ENCODE measurements around the gene LSS. TPM values are rescaled to one million over a fixed set of nuclear protein-coding genes. Genes with fewer than 3 reads are reported as not detected.

The LSS gene
- polyA plus RNA-seq, 1 donor from 2014 or later, result 101 TPM

DNA sequence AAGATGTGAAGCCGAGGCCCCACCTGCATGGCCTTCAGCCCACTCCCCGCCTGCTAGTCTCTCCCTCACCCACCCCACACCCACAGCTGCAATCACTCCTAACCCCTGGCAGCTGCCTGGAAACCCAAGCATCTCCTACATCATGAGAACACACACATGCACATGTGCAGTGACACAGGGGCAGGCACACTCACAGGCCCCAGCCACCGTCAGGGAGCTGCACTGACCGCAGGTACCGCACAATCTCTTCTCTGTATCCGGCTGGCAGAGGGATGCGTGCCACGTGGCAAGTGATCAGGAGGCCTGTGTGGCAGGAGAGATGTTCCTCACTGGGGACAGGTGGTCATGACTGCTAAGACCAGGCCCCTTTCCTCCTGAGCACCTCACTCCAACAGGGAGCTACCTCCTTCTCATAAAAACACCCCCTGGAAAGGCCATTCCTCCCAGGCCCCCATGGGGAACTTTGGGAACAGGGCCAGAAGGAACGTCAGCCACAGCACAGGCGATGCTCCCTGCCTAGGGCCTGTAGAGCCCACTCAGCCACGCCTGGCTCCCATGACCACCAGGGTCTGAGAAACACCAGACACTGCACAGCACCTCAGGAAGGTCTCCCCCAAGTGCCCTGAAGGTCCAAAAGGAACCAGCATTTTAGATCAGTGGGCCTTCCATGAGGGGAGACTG, 6.0 kb downstream of the LSS start:
- H4K20me1 ChIP-seq (ENCODE audit: insufficient read depth), result no peaks in the 10 kb centered on the region
- H3K27me3 ChIP-seq (ENCODE audit: insufficient read depth, low read depth, low read length), result no peaks in the 10 kb centered on the region
- no peak overlapping the region for H3K27ac ChIP-seq (ENCODE audit: low read length)
- no peak for TF ChIP-seq SMC3 (conservative IDR thresholded peaks at IDR 0.05; ENCODE audit: poor library complexity)
- TF ChIP-seq, protein P1, sequence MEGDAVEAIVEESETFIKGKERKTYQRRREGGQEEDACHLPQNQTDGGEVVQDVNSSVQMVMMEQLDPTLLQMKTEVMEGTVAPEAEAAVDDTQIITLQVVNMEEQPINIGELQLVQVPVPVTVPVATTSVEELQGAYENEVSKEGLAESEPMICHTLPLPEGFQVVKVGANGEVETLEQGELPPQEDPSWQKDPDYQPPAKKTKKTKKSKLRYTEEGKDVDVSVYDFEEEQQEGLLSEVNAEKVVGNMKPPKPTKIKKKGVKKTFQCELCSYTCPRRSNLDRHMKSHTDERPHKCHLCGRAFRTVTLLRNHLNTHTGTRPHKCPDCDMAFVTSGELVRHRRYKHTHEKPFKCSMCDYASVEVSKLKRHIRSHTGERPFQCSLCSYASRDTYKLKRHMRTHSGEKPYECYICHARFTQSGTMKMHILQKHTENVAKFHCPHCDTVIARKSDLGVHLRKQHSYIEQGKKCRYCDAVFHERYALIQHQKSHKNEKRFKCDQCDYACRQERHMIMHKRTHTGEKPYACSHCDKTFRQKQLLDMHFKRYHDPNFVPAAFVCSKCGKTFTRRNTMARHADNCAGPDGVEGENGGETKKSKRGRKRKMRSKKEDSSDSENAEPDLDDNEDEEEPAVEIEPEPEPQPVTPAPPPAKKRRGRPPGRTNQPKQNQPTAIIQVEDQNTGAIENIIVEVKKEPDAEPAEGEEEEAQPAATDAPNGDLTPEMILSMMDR (IDR thresholded peaks at IDR 0.05; ENCODE audit: poor library complexity, severe bottlenecking), result no peak
- TF ChIP-seq TAF1 (IDR thresholded peaks at IDR 0.05; ENCODE audit: low read depth), result no peak
- TF ChIP-seq EP300 (conservative IDR thresholded peaks at IDR 0.05; ENCODE audit: poor library complexity, severe bottlenecking), result no peak
- no peak for TF ChIP-seq RAD21 (conservative IDR thresholded peaks at IDR 0.05)
- TF ChIP-seq POLR2AphosphoS5 (IDR thresholded peaks at IDR 0.05), result no peak
- no peaks in the 10 kb centered on the region for H3F3A ChIP-seq (ENCODE audit: insufficient read depth, low read length, poor library complexity, severe bottlenecking)
- H3K9me2 ChIP-seq (ENCODE audit: insufficient read depth, low read length), result no peaks in the 10 kb centered on the region
- no peak overlapping the region for H2AFZ ChIP-seq (ENCODE audit: low read depth, low read length)
- no peak overlapping the region for H3K4me2 ChIP-seq (ENCODE audit: low read length)
- H3K9ac ChIP-seq (ENCODE audit: low read length), result no peak overlapping the region
- peaks cover 40% of the 10 kb centered on the region for H3K79me2 ChIP-seq (replicated peaks; ENCODE audit: insufficient read depth, low read length)
- no peaks in the 10 kb centered on the region for H3K9me3 ChIP-seq (ENCODE audit: low read length)
- H3K36me3 ChIP-seq (ENCODE audit: insufficient read depth, low read length), result no peaks in the 10 kb centered on the region
- no peak overlapping the region for H3K4me3 ChIP-seq (ENCODE audit: low read length)

DNA sequence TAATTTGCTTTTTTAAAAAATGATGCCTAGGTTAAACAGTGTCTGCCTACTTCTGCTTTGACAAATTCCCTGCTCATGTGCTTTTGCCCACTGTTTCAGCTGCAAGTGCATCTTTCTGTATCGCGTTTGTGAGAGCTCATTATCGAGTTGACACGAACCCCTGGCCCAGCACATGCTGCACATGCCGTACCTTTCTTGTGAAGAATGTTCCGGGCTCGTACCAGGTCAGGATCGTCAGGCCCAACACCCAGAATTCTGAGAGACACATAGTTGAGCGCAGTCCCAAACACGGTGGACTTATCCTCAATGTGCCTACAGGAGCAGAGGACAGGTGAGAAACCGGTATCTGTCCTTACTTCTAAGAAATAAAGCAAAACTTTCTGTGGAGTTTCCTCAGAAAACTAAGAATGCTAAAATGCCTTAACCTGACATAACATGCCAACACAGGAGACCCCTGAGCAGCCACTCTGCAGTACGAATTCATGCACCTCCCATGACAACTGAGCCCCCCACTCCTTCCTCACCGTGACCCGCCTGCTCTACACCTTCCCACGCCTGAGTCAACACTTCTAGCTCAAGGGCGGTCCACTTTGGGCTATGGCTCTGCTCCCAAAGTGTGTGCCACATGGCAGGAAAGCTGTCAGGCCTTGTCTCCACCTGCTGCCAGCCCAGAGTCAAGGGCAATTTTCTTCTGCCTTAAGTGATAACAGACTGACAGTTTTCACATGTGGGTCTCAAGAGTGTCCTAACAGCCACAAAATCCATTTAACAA, 6.7 kb downstream of the LSS start:
- TF ChIP-seq EZH2 (IDR thresholded peaks at IDR 0.05; ENCODE audit: borderline replicate concordance, insufficient read depth, low read length, poor library complexity, severe bottlenecking) (no peak), POLR2AphosphoS5 (IDR thresholded peaks at IDR 0.05) (no peak), TAF1 (IDR thresholded peaks at IDR 0.05; ENCODE audit: low read depth) (no peak)
- TF ChIP-seq, protein P2, sequence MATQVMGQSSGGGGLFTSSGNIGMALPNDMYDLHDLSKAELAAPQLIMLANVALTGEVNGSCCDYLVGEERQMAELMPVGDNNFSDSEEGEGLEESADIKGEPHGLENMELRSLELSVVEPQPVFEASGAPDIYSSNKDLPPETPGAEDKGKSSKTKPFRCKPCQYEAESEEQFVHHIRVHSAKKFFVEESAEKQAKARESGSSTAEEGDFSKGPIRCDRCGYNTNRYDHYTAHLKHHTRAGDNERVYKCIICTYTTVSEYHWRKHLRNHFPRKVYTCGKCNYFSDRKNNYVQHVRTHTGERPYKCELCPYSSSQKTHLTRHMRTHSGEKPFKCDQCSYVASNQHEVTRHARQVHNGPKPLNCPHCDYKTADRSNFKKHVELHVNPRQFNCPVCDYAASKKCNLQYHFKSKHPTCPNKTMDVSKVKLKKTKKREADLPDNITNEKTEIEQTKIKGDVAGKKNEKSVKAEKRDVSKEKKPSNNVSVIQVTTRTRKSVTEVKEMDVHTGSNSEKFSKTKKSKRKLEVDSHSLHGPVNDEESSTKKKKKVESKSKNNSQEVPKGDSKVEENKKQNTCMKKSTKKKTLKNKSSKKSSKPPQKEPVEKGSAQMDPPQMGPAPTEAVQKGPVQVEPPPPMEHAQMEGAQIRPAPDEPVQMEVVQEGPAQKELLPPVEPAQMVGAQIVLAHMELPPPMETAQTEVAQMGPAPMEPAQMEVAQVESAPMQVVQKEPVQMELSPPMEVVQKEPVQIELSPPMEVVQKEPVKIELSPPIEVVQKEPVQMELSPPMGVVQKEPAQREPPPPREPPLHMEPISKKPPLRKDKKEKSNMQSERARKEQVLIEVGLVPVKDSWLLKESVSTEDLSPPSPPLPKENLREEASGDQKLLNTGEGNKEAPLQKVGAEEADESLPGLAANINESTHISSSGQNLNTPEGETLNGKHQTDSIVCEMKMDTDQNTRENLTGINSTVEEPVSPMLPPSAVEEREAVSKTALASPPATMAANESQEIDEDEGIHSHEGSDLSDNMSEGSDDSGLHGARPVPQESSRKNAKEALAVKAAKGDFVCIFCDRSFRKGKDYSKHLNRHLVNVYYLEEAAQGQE (IDR thresholded peaks at IDR 0.05; ENCODE audit: borderline replicate concordance), result no peak
- TF ChIP-seq, protein P1 (IDR thresholded peaks at IDR 0.05; ENCODE audit: poor library complexity, severe bottlenecking), result no peak
- H3K4me3 ChIP-seq (ENCODE audit: low read length), result no peak overlapping the region
- no peaks in the 10 kb centered on the region for H3K27me3 ChIP-seq (ENCODE audit: insufficient read depth, low read depth, low read length)
- no peak overlapping the region for H3K4me2 ChIP-seq (ENCODE audit: low read length)
- H3K9ac ChIP-seq (ENCODE audit: low read length), result no peak overlapping the region
- no peak overlapping the region for H2AFZ ChIP-seq (ENCODE audit: low read depth, low read length)
- no peaks in the 10 kb centered on the region for H4K20me1 ChIP-seq (ENCODE audit: insufficient read depth)
- no peaks in the 10 kb centered on the region for H3F3A ChIP-seq (ENCODE audit: insufficient read depth, low read length, poor library complexity, severe bottlenecking)
- no peaks in the 10 kb centered on the region for H3K9me2 ChIP-seq (ENCODE audit: insufficient read depth, low read length)
- H3K27ac ChIP-seq (ENCODE audit: low read length), result no peak overlapping the region
- no peaks in the 10 kb centered on the region for H3K36me3 ChIP-seq (ENCODE audit: insufficient read depth, low read length)
- H3K79me2 ChIP-seq (replicated peaks; ENCODE audit: insufficient read depth, low read length), result peaks cover 33% of the 10 kb centered on the region
- H3K9me3 ChIP-seq (ENCODE audit: low read length), result no peaks in the 10 kb centered on the region

All from neural cell (in vitro differentiated cells).